Gastroesophageal sphincter (tissue), 4 donors: ENCODE results near the gene GRK7. TPM values are rescaled to one million over a fixed set of nuclear protein-coding genes. Genes with fewer than 3 reads are reported as not detected.

Experiments
- ATAC-seq: fragments of 150-250 bp; one replicate; pipeline ENCODE4 v1.9.1; 2016; ENCODE audit warnings: mild to moderate bottlenecking, moderate library complexity
- H3K27ac ChIP-seq, 4 donors: fragments of 200-600 bp; sonication (generic) in 3 of 4; 1 replicate in 3 of 4; 2 replicates in 1 of 4; pipeline ENCODE4 v1.5.1; 2016 to 2019
- H3K27me3 ChIP-seq: fragments of 200-600 bp; sonication (generic); one replicate; pipeline ENCODE4 v1.5.1; 2019
- H3K36me3 ChIP-seq, 2 donors: fragments of 200-600 bp; sonication (generic); one replicate each; pipeline ENCODE4 v1.5.1; 2019; ENCODE audit warnings: control low read depth in 1 of 2
- H3K4me1 ChIP-seq, 3 donors: fragments of 200-600 bp; sonication (generic); 1 replicate in 2 of 3; 2 replicates in 1 of 3; pipeline ENCODE4 v1.5.1; 2016 to 2019; ENCODE audit warnings: control low read depth in 2 of 3
- H3K4me3 ChIP-seq, 2 donors: fragments of 200-600 bp; sonication (generic); one replicate each; pipeline ENCODE4 v1.5.1; 2019; ENCODE audit warnings: mild to moderate bottlenecking in 1 of 2, moderate library complexity in 1 of 2
- H3K9me3 ChIP-seq, 3 donors: fragments of 200-600 bp; sonication (generic); one replicate each; pipeline ENCODE4 v1.5.1; 2017 to 2019; ENCODE audit warnings: control low read depth in 2 of 3
- CTCF ChIP-seq, 4 experiments: fragments of 200-600 bp in 2 of 4; fragments of 450-650 bp in 2 of 4; sonication (generic) in 1 of 4; IDR thresholded peaks; one replicate each; pipeline ENCODE4 v1.5.1; 2017 to 2019; ENCODE audit warnings: antibody characterized with exemption in 4 of 4, mild to moderate bottlenecking in 2 of 4, moderate library complexity in 2 of 4
- EP300 ChIP-seq: sonication (generic); formaldehyde crosslinking; IDR thresholded peaks from one replicate; pipeline ENCODE4 v1.6.1; 2017; ENCODE audit warnings: antibody characterized with exemption, mild to moderate bottlenecking
- POLR2A ChIP-seq, 2 donors: fragments of 450-650 bp; IDR thresholded peaks; one replicate each; pipeline ENCODE4 v1.6.1; 2017; ENCODE audit warnings: antibody characterized with exemption in 2 of 2, mild to moderate bottlenecking in 2 of 2, moderate library complexity in 1 of 2
- POLR2AphosphoS5 ChIP-seq: sonication (generic); formaldehyde crosslinking; IDR thresholded peaks from one replicate; pipeline ENCODE4 v1.6.1; 2017; ENCODE audit warnings: antibody characterized with exemption
- WGBS, 2 donors: methylation state at CpG; one replicate each; pipeline ENCODE4 v1.1.5; 2018; ENCODE audit warnings: low coverage in 1 of 2; 5-methylcytosine and 5-hydroxymethylcytosine counted together
- total RNA-seq, 4 donors: library from RNA; depleted of rRNA; stranded (reverse); fragments of >200 nt; gene quantifications; one replicate each; pipeline ENCODE4 v1.1.0, GENCODE V29; 2016

The GRK7 gene
- not detected for total RNA-seq

- Histone ChIP-seq H3K4me1 (no peaks in the 10 kb centered on the region), H3K9me3 (no peaks in the 10 kb centered on the region), H3K27me3 (no peaks in the 10 kb centered on the region), H3K4me3 (no peak within 1 kb of the TSS), H3K27ac (no peak within 1 kb of the TSS), H3K36me3 (no peaks in the 10 kb centered on the region)
- TF ChIP-seq POLR2A (IDR thresholded peaks at IDR 0.05), result no peak
- no peak for TF ChIP-seq CTCF (IDR thresholded peaks at IDR 0.05)
- TF ChIP-seq POLR2AphosphoS5, result no peak
- TF ChIP-seq EP300, result no peak
- no peak for ATAC-seq
- WGBS, 2 donors, result 71 to 98% methylated on average over 2 to 6 of the region's 9 CpGs
Observed at GRCh38 chr3:141763088-141763750, at the start of gene GRK7. GRK7 (plus strand) TSS chr3:141763408; CDS start chr3:141778285, 14,877 bp downstream.

GRCh38 chr3:141714671-141715070, 48.5 kb upstream of the GRK7 start:
- H3K27me3 ChIP-seq, result no peaks in the 10 kb centered on the region
- H3K4me3 ChIP-seq, result no peak overlapping the region
- ATAC-seq, result no peak
- H3K4me1 ChIP-seq, result peaks cover 0 to 11% (median 4%) of the 10 kb centered on the region in 3 donors
- WGBS, 2 donors, result 83 to 91% methylated on average over 1 of the region's 1 CpG
- H3K27ac ChIP-seq, result no peak overlapping the region
- no peak for TF ChIP-seq EP300
- no peak for TF ChIP-seq POLR2AphosphoS5
- no peak for TF ChIP-seq CTCF (IDR thresholded peaks at IDR 0.05)
- no peak for TF ChIP-seq POLR2A (IDR thresholded peaks at IDR 0.05)
- H3K9me3 ChIP-seq, result peaks cover 0 to 11% (median 0%) of the 10 kb centered on the region in 3 donors
- no peaks in the 10 kb centered on the region for H3K36me3 ChIP-seq

GRCh38 chr3:141722081-141722480, 41.1 kb upstream of the GRK7 start:
- WGBS, 2 donors, result 85 to 88% methylated on average over 2 of the region's 2 CpGs
- Histone ChIP-seq H3K27me3 (no peaks in the 10 kb centered on the region), H3K36me3 (no peaks in the 10 kb centered on the region), H3K4me3 (no peak overlapping the region), H3K4me1 (no peaks in the 10 kb centered on the region), H3K9me3 (no peaks in the 10 kb centered on the region), H3K27ac (no peak overlapping the region)
- TF ChIP-seq POLR2A (IDR thresholded peaks at IDR 0.05) (no peak), EP300 (no peak), CTCF (IDR thresholded peaks at IDR 0.05) (no peak), POLR2AphosphoS5 (no peak)
- no peak for ATAC-seq

GRCh38 chr3:141722648-141723047, 40.6 kb upstream of the GRK7 start:
- Histone ChIP-seq H3K4me1 (no peaks in the 10 kb centered on the region), H3K27ac (no peak overlapping the region), H3K4me3 (no peak overlapping the region), H3K36me3 (no peaks in the 10 kb centered on the region), H3K9me3 (no peaks in the 10 kb centered on the region), H3K27me3 (no peaks in the 10 kb centered on the region)
- WGBS, 2 donors, result 72 to 82% methylated on average over 2 of the region's 2 CpGs
- no peak for ATAC-seq
- no peak for TF ChIP-seq POLR2A (IDR thresholded peaks at IDR 0.05)
- no peak for TF ChIP-seq POLR2AphosphoS5
- TF ChIP-seq EP300, result no peak
- TF ChIP-seq CTCF (IDR thresholded peaks at IDR 0.05), result no peak

- ATAC-seq, result no peak
- TF ChIP-seq EP300, result no peak
- TF ChIP-seq CTCF (IDR thresholded peaks at IDR 0.05), result no peak
- TF ChIP-seq POLR2AphosphoS5, result no peak
- TF ChIP-seq POLR2A (IDR thresholded peaks at IDR 0.05), result no peak
- Histone ChIP-seq H3K9me3 (no peaks in the 10 kb centered on the region), H3K27me3 (no peaks in the 10 kb centered on the region), H3K27ac (no peak overlapping the region), H3K4me1 (no peaks in the 10 kb centered on the region), H3K4me3 (no peak overlapping the region), H3K36me3 (no peaks in the 10 kb centered on the region)
Observed at GRCh38 chr3:141723255-141723654, 40.0 kb upstream of the GRK7 start.
